GM19240 (cell line): ENCODE measurements around the gene TAP2.

ENCODE experiments used
- DNase-seq: peaks from one replicate; pipeline ENCODE4 v3.0.0; 2011; ENCODE audit warnings: low spot score; ENCODE audit not compliant: insufficient read length

TAP2 gene

DNA sequence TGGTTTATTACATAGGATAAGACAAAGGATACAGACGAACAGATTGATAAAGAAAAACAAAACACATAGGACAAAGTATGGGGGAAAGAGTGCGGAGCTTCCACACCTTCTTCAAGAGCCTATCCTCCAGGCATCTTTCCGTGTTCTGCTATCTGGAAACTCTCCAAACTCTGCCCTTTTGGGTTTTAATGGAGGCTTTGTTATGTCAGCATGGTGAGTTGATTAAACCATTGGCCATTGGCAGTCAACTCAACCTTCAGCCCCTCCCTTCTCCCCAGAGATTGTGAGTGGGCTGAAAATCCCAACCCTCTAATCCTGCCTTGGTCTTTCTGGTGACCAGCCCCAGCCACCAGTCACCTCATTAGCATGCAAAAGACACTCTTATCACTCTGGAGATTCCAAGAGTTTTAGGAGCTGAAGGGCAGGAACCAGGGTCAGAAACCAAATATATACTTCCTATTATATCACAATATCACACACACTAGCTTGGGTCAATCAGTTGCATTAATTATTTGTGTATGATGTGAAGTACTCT is 45.6 kb downstream of the TAP2 start:
- DNase-seq, result no peak

- no peak for DNase-seq
Measured at GRCh38 chr6:32790306-32790705, 48.2 kb downstream of the TAP2 start.
